Measurements from ENCODE around the gene SORCS2.

GRCh38 chr4:7538518-7538917 lies 346.2 kb downstream of the SORCS2 start:
- no peak for TF ChIP-seq CTCF (IDR thresholded peaks at IDR 0.05)
- no peak for TF ChIP-seq EP300 (IDR thresholded peaks at IDR 0.05; ENCODE audit: borderline replicate concordance in 1 of 2, low read depth in 1 of 2, low read length in 1 of 2)
- TF ChIP-seq NFIC (IDR thresholded peaks at IDR 0.05; ENCODE audit: borderline replicate concordance), result no peak
- TF ChIP-seq ZBTB33 (IDR thresholded peaks at IDR 0.05; ENCODE audit: borderline replicate concordance, low read depth), result no peak
- no peak for TF ChIP-seq SIN3A (IDR thresholded peaks at IDR 0.05; ENCODE audit: borderline replicate concordance, low read depth, low read length)
- TF ChIP-seq CHD2 (IDR thresholded peaks at IDR 0.05; ENCODE audit: low read length, partially characterized antibody), result no peak
- no peak for TF ChIP-seq TAF1 (IDR thresholded peaks at IDR 0.05; ENCODE audit: borderline replicate concordance, low read depth, low read length)
- no peak for TF ChIP-seq MAX (IDR thresholded peaks at IDR 0.05; ENCODE audit: low read depth)
- TF ChIP-seq USF2 (IDR thresholded peaks at IDR 0.05; ENCODE audit: borderline replicate concordance, low read depth, low read length), result no peak
- no peak for TF ChIP-seq MEF2A (IDR thresholded peaks at IDR 0.05; ENCODE audit: borderline replicate concordance, low read depth)

Measured in SK-N-SH (cell line).